Measurements from ENCODE around the gene TGFBI.
"Not testable (repeated sequence)": the region's sequence is repeated elsewhere in the genome, so short reads cannot be mapped to it uniquely, and the experiment has no call there.

TGFBI gene

DNA sequence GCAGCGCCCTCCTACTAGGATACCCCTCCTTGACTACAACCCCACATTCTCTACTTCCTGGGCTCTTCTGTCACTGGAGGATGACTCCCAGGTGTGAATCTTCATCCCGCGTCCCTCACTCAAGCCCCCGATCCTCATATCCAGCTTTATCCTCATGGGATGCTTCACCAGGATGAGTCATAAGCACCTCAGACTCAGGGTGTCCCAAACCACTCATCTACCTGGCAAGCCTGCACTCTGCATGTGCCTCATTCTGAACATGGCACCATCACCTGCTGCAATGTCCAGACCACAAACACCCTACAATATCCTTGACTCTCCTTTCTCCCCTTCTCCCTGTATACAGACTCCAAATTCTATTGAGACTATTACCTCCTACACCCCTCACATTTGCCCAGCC lies 1.5 kb upstream of the TGFBI start:
- no peak for DNase-seq

DNA sequence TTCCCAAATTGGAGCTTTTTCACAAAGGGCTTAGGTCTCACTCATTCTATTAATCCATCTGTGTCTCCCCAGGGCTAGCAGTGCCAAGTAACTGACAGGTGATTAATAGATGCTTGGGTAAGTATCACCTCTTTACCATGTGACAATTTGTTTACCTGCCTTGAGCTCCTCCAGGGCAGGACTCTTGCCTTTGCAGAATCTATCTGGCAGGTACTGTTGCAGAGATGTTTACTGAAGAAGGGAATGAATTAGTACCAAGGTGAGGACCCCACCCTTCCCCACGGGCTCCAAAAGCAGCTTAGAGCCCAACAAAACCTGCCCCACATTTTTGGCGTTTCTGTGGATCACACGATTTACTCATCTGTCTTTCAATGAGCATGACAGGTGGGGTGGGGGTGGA lies 698 bp upstream of the TGFBI start:
- DNase-seq = no peak

DNA sequence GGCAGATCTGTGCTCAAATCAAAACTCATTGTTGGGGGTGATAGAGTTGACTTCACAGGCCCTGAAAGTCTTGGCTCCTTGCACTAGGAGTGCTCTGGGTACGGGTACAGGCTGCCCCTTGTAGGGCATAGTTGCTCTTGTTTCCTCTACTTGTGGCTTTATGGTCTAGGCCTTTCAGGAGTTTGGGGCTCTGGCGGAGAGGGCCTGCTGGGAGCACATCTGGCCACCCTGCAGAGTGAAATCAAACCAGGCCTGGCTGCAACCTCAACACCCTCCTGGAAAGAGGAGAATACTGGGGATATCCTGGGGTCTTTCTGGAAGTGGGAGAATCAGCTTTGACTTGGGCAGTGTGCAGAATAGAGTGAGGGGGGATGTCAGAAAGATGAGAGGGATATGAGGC lies 1.5 kb downstream of the TGFBI start:
- no peak for DNase-seq

DNA sequence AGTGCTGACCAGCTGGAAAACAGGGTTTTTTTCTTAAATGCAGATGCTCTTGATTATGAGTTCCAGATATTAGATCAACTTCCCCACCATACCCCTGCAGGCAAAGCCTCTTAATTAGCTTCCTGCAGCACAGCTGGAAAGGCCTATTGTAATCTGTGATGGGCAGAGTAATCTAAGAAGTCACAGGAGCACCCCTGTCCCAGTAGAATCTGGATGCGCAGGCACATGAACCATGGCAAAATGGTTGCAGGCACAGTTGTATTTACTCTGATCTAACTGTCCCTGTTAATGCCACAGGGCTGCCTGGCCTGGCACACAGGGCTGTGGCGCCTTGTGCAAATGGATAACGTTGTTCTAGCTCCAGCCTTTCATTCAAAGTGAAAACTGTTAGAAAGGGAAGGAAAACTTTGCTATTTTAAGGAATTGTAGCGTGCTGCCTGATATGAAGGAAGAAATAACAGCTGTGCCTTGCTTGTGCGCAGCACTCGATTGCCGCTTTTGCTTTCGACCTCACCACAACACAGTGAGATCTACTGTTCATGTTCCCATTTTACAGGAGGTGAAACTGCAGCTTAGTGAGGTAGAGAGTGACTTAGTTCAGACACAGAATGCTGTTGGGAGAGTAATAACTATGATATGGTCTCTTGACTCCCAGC lies 2.3 kb downstream of the TGFBI start:
- DNase-seq = no peak

DNA sequence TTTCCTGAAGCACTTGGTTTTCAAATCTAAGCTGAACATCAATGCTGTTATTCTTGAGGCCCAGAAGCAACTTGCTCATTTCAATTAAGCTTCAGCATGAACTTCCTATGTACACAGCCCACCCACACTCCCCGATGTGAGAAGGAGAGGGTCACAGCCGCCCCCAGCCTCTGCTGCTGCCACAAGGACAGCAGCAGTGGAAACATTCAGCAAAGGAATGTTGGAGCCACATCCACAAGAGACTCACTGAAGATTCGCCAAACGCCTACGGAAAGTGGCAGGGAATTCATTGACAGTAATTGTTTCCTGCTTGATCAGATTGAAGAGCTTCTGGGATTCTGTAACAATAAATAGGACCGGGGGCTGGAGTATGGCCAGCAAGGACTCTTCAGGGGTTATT lies 2.9 kb downstream of the TGFBI start:
- DNase-seq = no peak

DNA sequence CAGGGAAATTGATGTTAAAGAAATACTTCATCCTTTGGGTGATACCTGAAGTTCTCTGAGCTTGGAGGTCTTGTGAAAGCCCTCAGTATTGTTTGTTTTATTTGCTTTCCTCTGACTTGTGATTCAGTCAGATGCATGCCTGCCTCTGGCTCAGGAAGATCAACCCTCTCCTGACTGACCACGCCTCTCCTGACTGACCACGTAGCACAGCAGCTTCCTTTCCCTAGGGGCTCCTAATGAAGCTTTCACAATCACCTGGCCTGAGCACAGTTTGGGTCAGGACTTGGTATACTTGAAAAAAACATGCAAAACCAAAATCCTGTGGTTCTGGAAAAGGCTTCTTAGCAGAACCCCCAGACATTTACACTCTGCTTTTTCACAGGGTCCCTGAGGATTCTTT lies 3.8 kb downstream of the TGFBI start:
- no peak for DNase-seq

DNA sequence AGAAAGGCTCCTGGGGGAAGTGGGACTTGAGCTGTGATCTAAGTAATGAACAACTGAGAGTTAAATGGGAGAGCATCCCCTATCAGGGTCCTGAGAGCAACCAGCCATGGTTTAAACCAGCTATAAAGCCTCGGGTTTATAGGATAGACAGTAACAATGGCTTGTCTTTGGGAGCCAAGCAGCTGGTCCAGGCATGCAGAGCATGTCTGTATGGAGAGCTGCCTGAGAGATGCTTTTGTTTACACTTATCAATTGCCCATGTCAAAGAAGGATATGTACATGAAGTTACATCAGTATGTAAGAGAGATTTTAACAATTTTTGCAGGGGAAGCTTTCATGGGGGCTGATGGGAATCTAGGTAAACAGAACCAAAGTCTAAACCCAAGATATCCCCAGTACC lies 4.4 kb downstream of the TGFBI start:
- no peak for DNase-seq

DNA sequence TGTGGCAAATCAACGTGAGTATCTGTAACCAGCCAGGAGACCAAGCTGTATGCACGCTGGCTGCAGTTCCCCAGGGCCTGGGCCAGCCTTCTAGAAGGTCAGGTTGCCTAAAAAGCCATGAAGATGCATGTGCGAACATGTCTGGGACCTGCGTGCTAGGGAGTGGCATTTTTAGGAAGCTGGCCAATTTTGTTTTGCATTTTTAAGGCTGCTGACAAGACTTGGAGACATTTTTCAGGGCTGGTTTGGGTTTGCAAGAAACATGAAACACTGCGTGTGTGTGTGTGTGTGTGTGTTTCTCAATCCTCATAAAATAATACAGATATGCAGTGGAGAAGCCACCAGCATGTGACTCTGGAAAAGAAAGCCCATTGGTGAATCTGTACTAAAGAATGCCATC lies 5.1 kb downstream of the TGFBI start:
- no peak for DNase-seq

DNA sequence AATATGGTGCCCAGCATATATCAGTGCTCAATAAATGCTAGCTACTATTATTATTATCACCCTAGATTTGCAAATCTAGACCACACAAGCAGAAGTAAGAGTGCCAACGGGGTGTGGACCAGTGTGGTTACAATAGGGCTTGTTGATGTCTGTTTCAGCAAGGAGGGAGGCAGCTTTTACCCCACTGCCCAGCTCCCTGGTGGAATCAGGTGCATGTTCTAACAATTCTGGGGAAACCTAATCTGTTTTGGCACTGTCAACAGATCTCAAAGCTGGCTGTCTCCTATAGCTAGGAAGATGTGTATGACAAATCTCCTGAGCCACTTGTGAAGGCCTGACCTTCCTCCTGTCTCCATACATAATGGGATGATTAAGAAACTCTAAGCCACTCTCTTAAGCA lies 5.7 kb downstream of the TGFBI start:
- no peak for DNase-seq

DNA sequence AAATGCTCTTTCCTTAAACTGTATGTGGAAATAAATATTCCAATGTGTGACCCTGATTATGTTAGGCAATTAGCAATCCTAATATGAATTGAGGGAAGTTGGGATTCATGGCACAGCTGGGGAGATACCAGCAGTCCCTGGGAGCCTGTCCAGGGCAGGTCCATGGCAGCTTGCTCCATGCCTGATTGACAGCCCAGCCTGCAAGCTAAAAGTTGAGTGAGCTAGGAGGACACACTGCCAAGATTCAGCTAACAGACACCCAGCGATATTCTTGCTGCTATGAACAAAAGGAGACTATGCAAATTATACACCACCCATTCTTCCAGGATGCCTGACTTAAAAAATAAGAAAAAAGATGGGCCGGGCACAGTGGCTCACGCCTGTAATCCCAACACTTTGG lies 6.2 kb downstream of the TGFBI start:
- DNase-seq = no peak

DNA sequence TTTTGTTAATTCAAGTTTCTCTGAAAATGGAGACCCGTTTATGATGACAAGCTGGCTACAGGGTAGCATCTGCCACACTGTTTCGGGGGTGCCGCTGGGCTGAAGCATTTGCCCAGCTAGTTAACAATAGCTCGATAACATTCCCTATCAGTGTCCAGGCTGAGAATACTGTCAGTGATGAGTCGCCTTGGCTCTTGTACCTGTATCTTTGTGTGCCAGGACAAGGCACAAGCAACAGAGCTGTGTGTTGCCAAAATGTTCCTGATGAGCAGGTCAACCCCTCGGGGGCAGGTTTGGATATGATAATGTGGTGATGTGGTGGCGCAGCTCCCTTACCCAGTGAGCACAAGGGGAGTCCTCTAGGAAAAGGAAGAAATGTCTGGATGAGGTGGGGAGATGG lies 7.0 kb downstream of the TGFBI start:
- DNase-seq = no peak

DNA sequence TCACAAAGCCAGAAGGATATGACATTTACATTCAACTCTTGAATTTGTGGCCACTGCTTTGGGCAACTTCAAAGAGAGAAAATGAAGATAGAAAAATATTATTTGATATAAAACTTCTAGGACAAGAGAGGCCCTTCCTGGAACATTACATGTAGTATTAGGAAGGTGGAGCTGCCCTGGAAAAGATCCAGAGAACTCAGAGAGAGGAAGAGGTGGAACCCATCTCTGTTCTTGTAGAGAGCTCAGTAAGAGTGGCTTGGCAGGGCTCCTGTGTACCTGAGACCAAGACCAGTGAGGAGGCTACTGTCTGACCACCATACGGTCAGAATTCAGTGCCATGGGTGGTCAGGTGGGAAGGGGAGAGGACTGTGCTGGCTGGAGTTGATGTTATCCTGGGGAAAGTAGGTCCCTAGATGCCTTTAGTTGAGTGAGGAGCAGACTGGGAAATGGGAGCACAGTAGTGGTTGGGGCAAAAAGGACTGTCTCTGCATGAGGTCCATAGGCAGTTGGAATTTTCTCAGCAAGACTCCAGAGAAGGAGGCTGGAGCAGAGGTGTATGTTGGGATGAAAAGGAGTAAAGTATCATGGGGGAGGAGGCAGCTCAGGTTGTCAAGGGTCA lies 7.6 kb downstream of the TGFBI start:
- DNase-seq = no peak

DNA sequence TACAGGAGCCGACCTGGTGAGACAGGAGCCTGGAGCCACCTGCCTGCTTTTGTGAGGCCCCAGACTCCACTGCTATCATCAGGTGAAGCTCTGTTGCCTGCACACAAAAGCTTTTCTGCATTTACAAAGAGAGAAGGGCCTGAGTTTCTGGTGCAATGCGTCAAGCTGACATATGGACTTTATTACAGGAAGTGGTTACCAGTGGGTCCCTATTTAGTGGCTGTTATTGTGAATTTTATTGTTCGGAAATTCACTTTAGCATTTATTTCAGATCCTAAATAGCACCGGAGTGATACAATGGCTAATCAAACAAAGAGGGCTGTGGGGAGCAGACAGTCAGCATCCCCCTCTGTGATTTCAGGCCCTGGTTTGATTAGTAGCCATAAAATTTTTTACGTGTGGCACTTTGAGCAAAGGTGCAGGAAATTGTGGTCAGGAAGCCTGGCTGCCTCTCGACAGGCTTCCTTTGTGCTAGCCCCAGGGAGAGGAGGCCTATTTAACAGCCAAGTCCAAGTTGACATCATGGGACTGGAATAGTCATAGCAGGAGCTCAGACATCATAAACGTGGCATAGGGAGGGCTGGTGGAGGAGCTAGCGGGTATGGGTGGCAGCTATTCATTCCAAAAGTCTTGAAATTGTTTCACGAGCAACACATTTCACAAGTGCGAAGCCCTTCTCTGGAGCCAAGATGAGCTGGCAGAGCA lies 8.4 kb downstream of the TGFBI start:
- DNase-seq = peak; percentile 26

DNA sequence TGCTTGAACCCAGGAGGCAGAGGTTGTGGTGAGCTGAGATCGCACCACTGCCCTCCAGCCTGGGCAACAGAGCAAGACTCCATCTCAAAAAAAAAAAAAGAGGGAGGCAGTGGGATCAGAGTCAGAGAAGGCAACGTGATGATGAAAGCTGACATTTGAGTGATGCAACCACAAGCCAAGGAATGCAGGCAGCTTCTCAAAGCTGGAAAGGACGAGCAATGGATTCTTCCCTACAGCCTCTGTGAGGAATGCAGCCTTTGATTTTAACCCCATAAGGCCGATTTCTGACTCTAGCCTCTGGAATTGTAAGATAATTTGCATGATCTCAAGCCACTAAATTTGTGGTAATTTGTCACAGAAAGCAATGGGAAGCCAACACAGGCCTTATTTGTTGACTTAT lies 9.8 kb downstream of the TGFBI start:
- no peak for DNase-seq

DNA sequence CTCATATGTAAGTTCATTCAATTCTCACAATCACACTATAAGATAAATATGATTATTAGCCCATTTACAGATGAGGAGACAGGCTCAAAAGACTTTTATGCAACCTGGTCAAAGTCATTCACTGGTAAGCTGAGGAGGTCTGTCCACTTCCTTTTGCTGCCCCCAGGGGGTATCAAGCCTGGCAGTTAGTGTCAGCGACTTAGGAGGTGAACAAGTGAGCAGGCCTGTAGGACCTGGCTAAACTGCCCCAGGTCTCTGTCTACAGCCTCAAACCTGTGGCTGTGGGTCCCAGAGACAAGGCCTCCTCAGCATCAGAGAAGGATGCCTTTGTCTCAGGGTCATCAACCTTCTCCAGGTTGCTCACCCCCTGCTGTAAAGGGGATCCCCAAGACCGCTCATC lies 10.4 kb downstream of the TGFBI start:
- no peak for DNase-seq

DNA sequence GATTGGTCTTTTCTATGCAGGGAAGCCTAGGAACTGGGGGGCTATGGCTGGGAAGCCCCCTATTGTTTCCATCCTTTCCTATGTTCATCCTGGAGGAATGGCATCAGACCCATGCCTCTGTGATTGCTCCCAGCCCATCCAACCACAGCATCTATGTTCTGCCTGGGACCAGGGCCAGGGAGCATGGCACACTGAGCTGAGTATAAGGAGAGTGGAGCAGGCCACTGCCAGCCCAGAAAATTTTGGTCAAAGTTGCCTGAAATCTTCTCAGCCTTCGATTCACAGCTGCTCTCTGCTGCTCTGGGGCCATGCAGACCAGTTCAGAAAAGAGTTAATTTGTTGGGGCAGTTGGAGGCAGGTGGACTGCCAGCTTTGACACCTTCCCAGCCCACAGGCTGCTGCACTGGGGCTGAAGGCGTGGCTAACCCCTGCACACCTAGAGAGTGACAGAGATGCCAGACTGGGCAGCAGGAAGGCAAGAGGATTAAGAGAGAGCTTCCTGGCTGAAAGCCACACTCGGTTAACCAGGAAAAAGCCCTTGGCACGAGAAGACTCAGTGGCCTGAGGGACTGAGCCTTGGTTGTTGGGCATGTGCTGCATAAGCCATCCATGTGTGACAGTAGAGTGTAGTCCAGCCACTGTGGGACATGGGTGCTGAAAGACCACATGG lies 12.1 kb downstream of the TGFBI start:
- no peak for DNase-seq

DNA sequence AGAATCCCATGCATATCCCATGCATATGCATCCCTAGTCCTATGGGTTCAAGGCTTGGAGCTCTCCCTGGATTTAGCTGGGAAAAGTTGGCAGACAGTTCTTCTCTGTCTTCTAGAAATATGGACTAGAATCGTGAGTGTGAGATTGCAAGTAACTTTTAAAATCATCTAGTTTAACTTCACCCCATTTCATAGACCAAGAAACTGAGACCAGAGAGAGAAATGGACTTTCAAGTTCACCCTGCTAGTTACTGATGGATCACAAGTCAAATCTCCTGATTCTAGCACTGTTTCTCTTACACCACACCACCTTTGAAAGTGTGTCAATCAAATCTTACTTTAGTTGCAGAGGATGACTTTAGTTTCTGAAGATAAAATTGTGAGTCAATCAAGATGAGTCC lies 13.4 kb downstream of the TGFBI start:
- no peak for DNase-seq

DNA sequence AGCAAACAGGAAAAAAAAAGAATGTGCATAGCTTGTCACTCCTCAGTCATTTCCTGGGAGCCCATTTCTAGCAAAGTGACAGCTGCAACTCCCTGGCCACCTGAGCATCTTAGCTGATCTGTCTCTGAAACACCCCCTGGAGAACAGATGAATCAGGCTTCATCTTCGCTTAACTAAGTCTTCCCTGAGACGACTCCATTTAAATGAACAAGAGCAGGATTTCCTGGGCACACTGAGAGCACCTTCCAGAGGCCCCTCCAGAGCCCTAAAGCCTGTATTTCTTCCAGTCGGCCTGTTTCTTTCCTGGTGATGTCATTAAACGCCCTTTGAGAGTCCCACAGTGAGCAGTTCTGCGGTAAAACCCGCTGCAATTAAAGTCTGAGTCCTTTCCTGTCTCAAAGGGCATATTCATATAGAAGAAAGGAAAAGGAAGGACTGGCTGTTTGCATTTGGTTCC lies 13.9 kb downstream of the TGFBI start:
- DNase-seq = no peak

DNA sequence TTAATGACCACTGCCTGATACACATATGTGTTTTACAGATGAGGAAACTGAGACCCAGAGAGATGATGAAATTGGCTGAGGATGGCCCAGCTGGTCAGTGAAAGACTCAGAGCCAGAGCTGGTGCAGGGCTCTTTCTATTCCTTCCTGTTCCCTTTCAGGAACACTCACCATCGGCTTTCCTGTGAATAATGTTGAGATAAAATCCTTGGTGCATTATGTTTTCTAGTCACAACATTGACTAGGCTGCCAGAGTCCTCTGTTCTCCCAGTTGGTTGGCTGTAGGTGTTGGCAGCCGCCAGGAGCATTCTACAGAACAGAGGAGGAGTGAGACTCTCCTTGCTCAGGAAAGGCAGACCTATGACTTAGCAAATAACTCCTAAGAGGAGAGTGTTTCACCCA lies 14.8 kb downstream of the TGFBI start:
- DNase-seq = no peak

DNA sequence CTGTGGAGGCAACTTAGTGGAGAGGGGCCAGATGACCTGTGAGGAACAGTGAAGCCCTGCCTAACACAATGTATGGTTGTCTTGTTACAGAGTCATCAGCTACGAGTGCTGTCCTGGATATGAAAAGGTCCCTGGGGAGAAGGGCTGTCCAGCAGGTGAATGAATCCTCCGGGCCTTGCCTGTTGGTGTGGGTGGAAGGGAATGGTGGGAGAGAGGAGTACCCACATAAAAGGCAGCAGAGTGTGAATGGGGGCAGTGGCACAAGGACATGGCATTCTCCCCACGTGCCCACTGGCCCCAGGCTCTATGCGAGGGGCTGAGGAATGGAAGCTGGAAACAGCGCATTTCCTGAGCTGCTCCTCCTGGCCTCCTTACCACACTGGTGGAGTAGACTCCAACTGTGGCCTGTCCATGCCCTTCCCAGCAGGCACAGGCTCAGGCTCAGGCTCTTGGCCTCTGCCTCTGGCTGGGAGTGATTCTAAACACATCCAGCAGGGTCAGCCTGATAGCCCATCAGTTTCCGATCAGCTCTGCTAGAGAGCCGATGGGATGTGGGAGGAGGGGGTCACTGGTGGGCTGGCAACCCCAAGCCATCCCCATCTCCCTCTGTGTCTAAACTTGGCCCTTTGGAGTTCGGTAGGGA lies 15.3 kb downstream of the TGFBI start:
- DNase-seq = no peak

DNA sequence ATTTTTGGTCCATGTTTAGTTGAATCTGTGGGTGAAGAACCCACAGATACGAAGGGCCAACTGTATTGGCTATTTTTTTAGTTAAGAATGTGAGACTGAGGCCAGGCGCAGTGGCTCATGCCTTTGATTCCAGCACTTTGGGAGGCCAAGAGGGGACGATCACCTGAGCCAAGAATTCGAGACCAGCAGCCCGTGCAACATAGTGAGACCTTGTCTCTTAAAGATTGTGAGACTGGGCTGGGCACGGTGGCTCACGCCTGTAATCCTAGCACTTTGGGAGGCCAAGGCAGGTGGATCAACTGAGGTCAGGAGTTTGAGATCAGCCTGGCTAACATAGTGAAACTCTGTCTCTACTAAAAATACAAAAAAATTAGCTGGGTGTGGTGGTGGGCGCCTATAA lies 16.2 kb downstream of the TGFBI start:
- not testable (repeated sequence) for DNase-seq

DNA sequence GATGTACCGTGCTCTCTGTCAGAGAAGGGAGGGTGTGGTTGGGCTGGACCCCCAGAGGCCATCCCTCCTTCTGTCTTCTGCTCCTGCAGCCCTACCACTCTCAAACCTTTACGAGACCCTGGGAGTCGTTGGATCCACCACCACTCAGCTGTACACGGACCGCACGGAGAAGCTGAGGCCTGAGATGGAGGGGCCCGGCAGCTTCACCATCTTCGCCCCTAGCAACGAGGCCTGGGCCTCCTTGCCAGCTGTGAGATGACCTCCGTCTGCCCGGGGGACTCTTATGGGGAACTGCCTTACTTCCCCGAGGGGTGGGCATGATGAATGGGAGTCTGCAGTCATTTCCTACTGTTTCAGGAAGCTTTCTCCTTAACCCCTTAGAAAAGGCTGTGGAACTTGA lies 17.5 kb downstream of the TGFBI start:
- no peak for DNase-seq

DNA sequence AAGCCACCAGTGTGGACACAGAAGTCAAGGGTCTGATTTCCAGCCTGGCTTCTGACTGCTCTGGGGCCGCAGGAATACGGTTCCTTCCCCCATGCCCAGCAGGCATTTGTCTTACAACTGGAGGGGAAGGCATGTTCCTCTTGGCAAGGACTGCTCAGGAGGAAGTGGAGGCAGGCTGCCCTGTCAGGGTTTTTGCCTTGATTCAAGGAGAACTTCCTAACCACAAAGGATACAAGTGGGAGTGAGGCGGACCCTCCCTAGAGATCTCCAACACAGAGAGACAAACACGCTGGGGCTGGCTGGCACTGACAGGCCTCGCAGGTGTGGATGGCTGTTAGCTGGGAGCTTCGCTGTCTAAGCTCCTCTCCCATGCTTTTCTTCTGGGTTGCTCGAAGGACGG lies 19.1 kb downstream of the TGFBI start:
- DNase-seq = no peak
